Thymus (tissue), 11 donors: ENCODE measurements around the gene MTPN. TPM values are rescaled to one million over a fixed set of nuclear protein-coding genes. Genes with fewer than 3 reads are reported as not detected.

Source experiments
- DNase-seq, 9 donors: peaks; one replicate each; pipeline ENCODE4 v3.0.0-alpha.2; 2013; ENCODE audit warnings: low spot score in 9 of 9, low read depth in 6 of 9, missing footprints in 1 of 9
- H3K27ac ChIP-seq, 2 donors: one replicate each; pipeline ENCODE4 v1.5.1; 2013; ENCODE audit warnings: control low read depth in 1 of 2, low read depth in 1 of 2, low read length in 1 of 2, mild to moderate bottlenecking in 1 of 2, moderate library complexity in 1 of 2
- H3K27me3 ChIP-seq, 2 donors: one replicate each; pipeline ENCODE4 v1.5.1; 2013; ENCODE audit warnings: low read length in 1 of 2; ENCODE audit not compliant: control insufficient read depth in 2 of 2, insufficient read depth in 1 of 2
- H3K36me3 ChIP-seq, 2 donors: one replicate each; pipeline ENCODE4 v1.5.1; 2013; ENCODE audit warnings: low read length in 1 of 2, mild to moderate bottlenecking in 1 of 2, moderate library complexity in 1 of 2; ENCODE audit not compliant: control insufficient read depth in 2 of 2, insufficient read depth in 2 of 2
- H3K4me1 ChIP-seq, 2 donors: one replicate each; pipeline ENCODE4 v1.5.1; 2013; ENCODE audit warnings: low read length in 2 of 2; ENCODE audit not compliant: control insufficient read depth in 2 of 2, insufficient read depth in 2 of 2
- H3K4me3 ChIP-seq, 2 donors: one replicate each; pipeline ENCODE4 v1.5.1; 2013; ENCODE audit warnings: low read length in 2 of 2, control low read depth in 1 of 2, mild to moderate bottlenecking in 1 of 2
- H3K9me3 ChIP-seq, 2 donors: one replicate each; pipeline ENCODE4 v1.5.1; 2013; ENCODE audit warnings: low read length in 1 of 2, mild to moderate bottlenecking in 1 of 2; ENCODE audit not compliant: control insufficient read depth in 2 of 2, insufficient read depth in 1 of 2
- WGBS: extraction: QIAGEN DNeasy Blood & Tissue Kit; methylation state at CpG from one replicate; pipeline ENCODE4 v1.1.7; 2013; 5-methylcytosine and 5-hydroxymethylcytosine counted together
- polyA plus RNA-seq: library from polyadenylated mRNA; stranded (reverse); fragments of 200-250 nt; gene quantifications from one replicate; pipeline ENCODE4 v1.2.3, GENCODE V29; 2013
- total RNA-seq: library from RNA; stranded (reverse); fragments of 120-200 nt; gene quantifications from one replicate; pipeline ENCODE4 v1.2.4, GENCODE V29; 2013
- donor health status: healthy.

Gene MTPN
- total and polyA plus RNA-seq, 2 donors, result 54.2 to 74.7 TPM

GRCh38 chr7:136014659-136015058 lies 37.5 kb upstream of the MTPN start:
- H3K9me3 ChIP-seq, result no peaks in the 10 kb centered on the region
- DNase-seq, result no peak
- H3K27me3 ChIP-seq, result no peaks in the 10 kb centered on the region
- no peak overlapping the region for H3K4me3 ChIP-seq
- no peaks in the 10 kb centered on the region for H3K4me1 ChIP-seq
- WGBS, result 93% methylated on average over 3 of the region's 3 CpGs
- no peaks in the 10 kb centered on the region for H3K36me3 ChIP-seq
- no peak overlapping the region for H3K27ac ChIP-seq

GRCh38 chr7:136012238-136012637 lies 35.1 kb upstream of the MTPN start:
- H3K36me3 ChIP-seq, result no peaks in the 10 kb centered on the region
- H3K4me1 ChIP-seq, result no peaks in the 10 kb centered on the region
- H3K27me3 ChIP-seq, result no peaks in the 10 kb centered on the region
- H3K9me3 ChIP-seq, result no peaks in the 10 kb centered on the region
- no peak overlapping the region for H3K27ac ChIP-seq
- WGBS, result 97% methylated on average over 8 of the region's 8 CpGs
- H3K4me3 ChIP-seq, result no peak overlapping the region
- DNase-seq, result no peak

- peak in 7 of 9 donors; percentile 12 to 56 (median 22) for DNase-seq
- Histone ChIP-seq H3K27ac (no peak overlapping the region), H3K4me1 (no peaks in the 10 kb centered on the region), H3K36me3 (no peaks in the 10 kb centered on the region), H3K9me3 (no peaks in the 10 kb centered on the region), H3K27me3 (no peaks in the 10 kb centered on the region), H3K4me3 (no peak overlapping the region)
- WGBS, result 30% methylated on average over 4 of the region's 4 CpGs
Observed at GRCh38 chr7:136009488-136010079, 32.4 kb upstream of the MTPN start.

GRCh38 chr7:136006208-136006607 lies 29.0 kb upstream of the MTPN start:
- H3K9me3 ChIP-seq, result no peaks in the 10 kb centered on the region
- no peak for DNase-seq
- no peak overlapping the region for H3K4me3 ChIP-seq
- H3K27me3 ChIP-seq, result no peaks in the 10 kb centered on the region
- H3K27ac ChIP-seq, result no peak overlapping the region
- H3K36me3 ChIP-seq, result no peaks in the 10 kb centered on the region
- 96% methylated on average over 3 of the region's 3 CpGs for WGBS
- no peaks in the 10 kb centered on the region for H3K4me1 ChIP-seq

GRCh38 chr7:136004083-136004482 lies 26.9 kb upstream of the MTPN start:
- no peaks in the 10 kb centered on the region for H3K4me1 ChIP-seq
- H3K4me3 ChIP-seq, result no peak overlapping the region
- no peaks in the 10 kb centered on the region for H3K9me3 ChIP-seq
- no peak for DNase-seq
- no peak overlapping the region for H3K27ac ChIP-seq
- no peaks in the 10 kb centered on the region for H3K27me3 ChIP-seq
- WGBS, result 97% methylated on average over 3 of the region's 3 CpGs
- no peaks in the 10 kb centered on the region for H3K36me3 ChIP-seq

GRCh38 chr7:136002802-136003201 lies 25.6 kb upstream of the MTPN start:
- Histone ChIP-seq H3K36me3 (no peaks in the 10 kb centered on the region), H3K9me3 (no peaks in the 10 kb centered on the region), H3K4me1 (no peaks in the 10 kb centered on the region), H3K4me3 (no peak overlapping the region), H3K27me3 (no peaks in the 10 kb centered on the region), H3K27ac (no peak overlapping the region)
- 33% methylated on average over 1 of the region's 1 CpG for WGBS
- no peak for DNase-seq

- Histone ChIP-seq H3K27me3 (no peaks in the 10 kb centered on the region), H3K4me1 (no peaks in the 10 kb centered on the region), H3K9me3 (no peaks in the 10 kb centered on the region), H3K27ac (no peak overlapping the region), H3K36me3 (no peaks in the 10 kb centered on the region), H3K4me3 (no peak overlapping the region)
- 64% methylated on average over 3 of the region's 3 CpGs for WGBS
- no peak for DNase-seq
Observed at GRCh38 chr7:136000288-136000913, 23.2 kb upstream of the MTPN start.

- no peaks in the 10 kb centered on the region for H3K4me1 ChIP-seq
- H3K4me3 ChIP-seq, result no peak overlapping the region
- H3K27me3 ChIP-seq, result no peaks in the 10 kb centered on the region
- H3K9me3 ChIP-seq, result no peaks in the 10 kb centered on the region
- no peak for DNase-seq
- H3K36me3 ChIP-seq, result no peaks in the 10 kb centered on the region
- no peak overlapping the region for H3K27ac ChIP-seq
Observed at GRCh38 chr7:135998081-135998480, 20.9 kb upstream of the MTPN start.

GRCh38 chr7:135995748-135996147 lies 18.6 kb upstream of the MTPN start:
- no peaks in the 10 kb centered on the region for H3K36me3 ChIP-seq
- no peaks in the 10 kb centered on the region for H3K4me1 ChIP-seq
- DNase-seq, result no peak
- no peak overlapping the region for H3K4me3 ChIP-seq
- no peaks in the 10 kb centered on the region for H3K9me3 ChIP-seq
- H3K27me3 ChIP-seq, result no peaks in the 10 kb centered on the region
- no peak overlapping the region for H3K27ac ChIP-seq
- over 99% methylated on average over 2 of the region's 2 CpGs for WGBS
